K562 (cell line): Measurements from ENCODE around the gene OSBPL1A. TPM values are rescaled to one million over a fixed set of nuclear protein-coding genes. Genes with fewer than 3 reads are reported as not detected.

Experiments
- BRCA1 ChIP-seq, 2 experiments: fragments of 450-650 bp in 1 of 2; sonication (generic) in 1 of 2; formaldehyde crosslinking in 1 of 2; IDR thresholded peaks; 2 replicates each; pipeline versions ENCODE4 v1.5.0 to v1.6.1; 2017 to 2020; ENCODE audit warnings: mild to moderate bottlenecking in 1 of 2, missing genetic modification reagents in 1 of 2
- CBX3 ChIP-seq, 2 experiments: IDR thresholded peaks; 1 replicate in 1 of 2; 2 replicates in 1 of 2; pipeline ENCODE4 v1.6.1; 2012; ENCODE audit warnings: inconsistent platforms in 2 of 2, low read length in 2 of 2, borderline replicate concordance in 1 of 2, control low read depth in 1 of 2
- DNMT1 ChIP-seq: fragments of 450-650 bp; IDR thresholded peaks from 2 replicates; pipeline ENCODE4 v1.6.1; 2016; ENCODE audit warnings: antibody characterized with exemption, mild to moderate bottlenecking
- HNRNPK ChIP-seq: fragments of 200-400 bp; formaldehyde crosslinking; IDR thresholded peaks from one replicate; pipeline ENCODE4 v1.6.1; 2018; ENCODE audit warnings: mild to moderate bottlenecking, low read depth, low read length; ENCODE audit not compliant: poor library complexity, severe bottlenecking
- PTTG1 ChIP-seq: fragments of 450-650 bp; IDR thresholded peaks from 2 replicates; pipeline ENCODE4 v1.6.1; 2016; ENCODE audit warnings: low read depth, mild to moderate bottlenecking, missing genetic modification characterization, missing compliant biosample characterization
- SAFB2 ChIP-seq: fragments of 200-400 bp; formaldehyde crosslinking; IDR thresholded peaks from 2 replicates; pipeline ENCODE4 v1.6.1; 2018; ENCODE audit warnings: borderline replicate concordance, low read length, low read depth, moderate library complexity; ENCODE audit not compliant: severe bottlenecking
- TAF1 ChIP-seq: IDR thresholded peaks from 2 replicates; pipeline ENCODE4 v1.6.1; 2011; ENCODE audit warnings: mild to moderate bottlenecking, low read length, moderate library complexity; ENCODE audit not compliant: insufficient read depth, control insufficient read depth, severe bottlenecking; ENCODE audit errors: extremely low read depth
- ZNF124 ChIP-seq: sonication (generic); formaldehyde crosslinking; IDR thresholded peaks from 2 replicates; pipeline ENCODE4 v1.8.1; 2022; ENCODE audit warnings: missing genetic modification reagents
- ZNF644 ChIP-seq: fragments of 200-800 bp; sonication (Bioruptor generic); IDR thresholded peaks from 2 replicates; pipeline ENCODE4 v1.6.1; 2016; ENCODE audit warnings: low read depth, missing genetic modification characterization, missing compliant biosample characterization
- polyA plus RNA-seq, 8 experiments: library from polyadenylated mRNA; depleted of rRNA in 4 of 8; stranded (reverse) in 5 of 8; unstranded in 3 of 8; fragments of >200 nt; fragmentation: Nextera tagmentation in 2 of 8; fragmentation: Illumina TruSeq in 1 of 8; extraction: Ambion mirVana in 2 of 8; extraction: Trizol in 1 of 8; gene quantifications; 2 replicates each; pipeline versions ENCODE4 v1.2.1 to v1.2.3, GENCODE V29; 2011 to 2014; ENCODE audit warnings: inconsistent platforms in 1 of 8, missing spikeins in 1 of 8
- total RNA-seq, 7 experiments: library from RNA; depleted of rRNA in 6 of 7; stranded (reverse); fragments of >200 nt in 6 of 7; fragmentation: Illumina TruSeq in 2 of 7; extraction: Trizol in 2 of 7; gene quantifications; 2 replicates each; pipeline versions ENCODE4 v1.2.1 to v1.2.3, GENCODE V29; 2011 to 2021; ENCODE audit warnings: low replicate concordance in 1 of 7
- TF ChIP-seq, protein P1 (sequence below): fragments of 450-650 bp; formaldehyde crosslinking; IDR thresholded peaks from 2 replicates; pipeline ENCODE4 v1.4.0; 2022; ENCODE audit warnings: mild to moderate bottlenecking, moderate library complexity
- TF ChIP-seq, protein P2 (sequence below): fragments of 450-650 bp; formaldehyde crosslinking; IDR thresholded peaks from 2 replicates; pipeline ENCODE4 v1.4.0; 2022; ENCODE audit warnings: missing genetic modification characterization
- TF ChIP-seq, protein P3 (sequence below): fragments of 450-650 bp; IDR thresholded peaks from 2 replicates; pipeline ENCODE4 v1.6.1; 2017; ENCODE audit warnings: mild to moderate bottlenecking, moderate library complexity

The OSBPL1A gene
- total and polyA plus RNA-seq, 9 of the 15 experiments (the other 6 are each of a cell fraction or from before 2014, with no cell fraction given): 0.40 to 0.49 TPM; not detected in 7

DNA sequence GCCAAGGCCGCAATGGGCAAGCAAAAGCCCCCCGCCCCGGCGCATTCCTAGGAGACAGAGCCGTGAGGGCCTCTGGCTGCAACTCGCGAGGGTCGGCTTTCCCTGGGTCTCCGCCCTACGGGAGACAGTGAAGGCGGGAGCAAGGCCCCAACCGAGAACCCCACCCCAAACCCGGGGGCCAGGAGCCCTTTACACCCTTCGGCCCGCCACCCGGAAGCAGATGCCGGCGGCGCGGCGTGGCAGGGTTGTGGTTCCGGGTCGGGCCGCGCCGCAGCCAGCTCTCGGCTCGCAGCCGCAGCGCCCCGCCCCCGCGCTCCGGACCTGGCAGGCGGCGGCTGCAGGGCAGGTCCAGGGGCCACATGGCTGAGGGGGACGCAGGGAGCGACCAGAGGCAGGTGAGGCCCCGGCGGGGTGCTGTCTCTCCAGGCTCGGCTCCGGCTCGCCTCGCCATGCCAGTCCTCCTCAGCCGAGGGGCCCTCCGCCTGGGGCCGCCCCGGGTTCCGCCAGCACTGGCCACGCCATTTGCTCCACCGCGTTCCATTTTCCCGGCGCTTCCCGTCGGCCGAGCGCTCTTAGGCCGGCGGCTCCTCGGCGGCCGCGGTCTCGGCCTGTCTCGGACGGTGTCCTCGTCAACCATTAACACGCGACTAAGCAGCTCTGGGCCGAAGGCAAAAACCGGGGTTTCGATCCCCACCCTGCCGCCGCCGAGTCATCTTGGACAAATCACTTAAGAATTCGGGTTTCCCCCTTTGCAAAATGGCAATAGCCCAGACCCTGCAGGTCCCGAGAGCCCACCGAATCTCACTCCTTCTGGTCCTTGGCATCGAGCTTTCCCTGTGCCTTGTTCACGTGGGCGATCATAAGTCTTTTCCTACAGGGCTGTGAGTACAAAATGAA lies 29.0 kb upstream of the OSBPL1A start, which contains the start of gene IMPACT (continued):
- TF ChIP-seq, protein P1, sequence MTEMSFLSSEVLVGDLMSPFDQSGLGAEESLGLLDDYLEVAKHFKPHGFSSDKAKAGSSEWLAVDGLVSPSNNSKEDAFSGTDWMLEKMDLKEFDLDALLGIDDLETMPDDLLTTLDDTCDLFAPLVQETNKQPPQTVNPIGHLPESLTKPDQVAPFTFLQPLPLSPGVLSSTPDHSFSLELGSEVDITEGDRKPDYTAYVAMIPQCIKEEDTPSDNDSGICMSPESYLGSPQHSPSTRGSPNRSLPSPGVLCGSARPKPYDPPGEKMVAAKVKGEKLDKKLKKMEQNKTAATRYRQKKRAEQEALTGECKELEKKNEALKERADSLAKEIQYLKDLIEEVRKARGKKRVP (CRISPR knock-in tag): peak; percentile 69
- TF ChIP-seq, protein P2, sequence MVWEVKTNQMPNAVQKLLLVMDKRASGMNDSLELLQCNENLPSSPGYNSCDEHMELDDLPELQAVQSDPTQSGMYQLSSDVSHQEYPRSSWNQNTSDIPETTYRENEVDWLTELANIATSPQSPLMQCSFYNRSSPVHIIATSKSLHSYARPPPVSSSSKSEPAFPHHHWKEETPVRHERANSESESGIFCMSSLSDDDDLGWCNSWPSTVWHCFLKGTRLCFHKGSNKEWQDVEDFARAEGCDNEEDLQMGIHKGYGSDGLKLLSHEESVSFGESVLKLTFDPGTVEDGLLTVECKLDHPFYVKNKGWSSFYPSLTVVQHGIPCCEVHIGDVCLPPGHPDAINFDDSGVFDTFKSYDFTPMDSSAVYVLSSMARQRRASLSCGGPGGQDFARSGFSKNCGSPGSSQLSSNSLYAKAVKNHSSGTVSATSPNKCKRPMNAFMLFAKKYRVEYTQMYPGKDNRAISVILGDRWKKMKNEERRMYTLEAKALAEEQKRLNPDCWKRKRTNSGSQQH (CRISPR knock-in tag): no peak
- TF ChIP-seq ZNF644 (peak; percentile 97), ZNF124 (no peak), PTTG1 (tag) (no peak), SAFB2 (no peak), HNRNPK (no peak), TAF1 (peak; percentile 29), DNMT1 (no peak), BRCA1 (IDR thresholded peaks at IDR 0.05) (no peak), BRCA1 (CRISPR knock-in tag; IDR thresholded peaks at IDR 0.05) (no peak), CBX3 (IDR thresholded peaks at IDR 0.05; ENCODE audit: borderline replicate concordance in 1 of 2, low read length in 2 of 2) (peak in 1 of 2 experiments; percentile 73; a peak in 1 of 3 replicates)
- TF ChIP-seq, protein P3, sequence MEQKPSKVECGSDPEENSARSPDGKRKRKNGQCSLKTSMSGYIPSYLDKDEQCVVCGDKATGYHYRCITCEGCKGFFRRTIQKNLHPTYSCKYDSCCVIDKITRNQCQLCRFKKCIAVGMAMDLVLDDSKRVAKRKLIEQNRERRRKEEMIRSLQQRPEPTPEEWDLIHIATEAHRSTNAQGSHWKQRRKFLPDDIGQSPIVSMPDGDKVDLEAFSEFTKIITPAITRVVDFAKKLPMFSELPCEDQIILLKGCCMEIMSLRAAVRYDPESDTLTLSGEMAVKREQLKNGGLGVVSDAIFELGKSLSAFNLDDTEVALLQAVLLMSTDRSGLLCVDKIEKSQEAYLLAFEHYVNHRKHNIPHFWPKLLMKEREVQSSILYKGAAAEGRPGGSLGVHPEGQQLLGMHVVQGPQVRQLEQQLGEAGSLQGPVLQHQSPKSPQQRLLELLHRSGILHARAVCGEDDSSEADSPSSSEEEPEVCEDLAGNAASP: no peak
